Stimulated activated CD8-positive, alpha-beta memory T cell treated with anti-CD3 and anti-CD28 coated beads, Interleukin-4, amount 100 ng/mL, for 4 hours (primary cell): Measurements from ENCODE around the gene LRRC8D.

Source experiments
- DNase-seq, 2 donors: peaks; one replicate each; pipeline ENCODE4 v3.0.0-alpha.2; 2020; ENCODE audit warnings: low read depth in 2 of 2, low spot score in 1 of 2

LRRC8D gene

GRCh38 chr1:89866568-89866967 is 45.7 kb downstream of the LRRC8D start:
- DNase-seq: no peak

DNA sequence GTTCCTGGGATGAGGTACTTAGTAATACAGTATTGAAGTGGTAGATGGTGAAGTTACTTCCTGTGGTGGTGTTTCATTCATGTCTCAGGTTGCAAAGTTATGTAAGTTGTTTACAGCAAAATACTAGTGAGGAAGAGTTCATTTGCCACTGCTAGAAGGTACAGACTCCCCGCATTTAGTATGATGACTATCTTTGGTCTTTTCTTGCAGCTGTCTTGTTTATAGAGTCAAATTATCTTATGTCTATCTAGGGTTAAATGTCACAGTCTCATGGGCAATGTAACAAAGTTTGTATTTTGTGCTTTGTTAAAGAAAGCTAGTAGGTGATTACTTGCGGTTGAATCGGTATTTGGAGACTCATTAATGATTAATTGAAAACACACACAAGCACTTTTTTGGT is 50.2 kb downstream of the LRRC8D start:
- no peak for DNase-seq

DNA sequence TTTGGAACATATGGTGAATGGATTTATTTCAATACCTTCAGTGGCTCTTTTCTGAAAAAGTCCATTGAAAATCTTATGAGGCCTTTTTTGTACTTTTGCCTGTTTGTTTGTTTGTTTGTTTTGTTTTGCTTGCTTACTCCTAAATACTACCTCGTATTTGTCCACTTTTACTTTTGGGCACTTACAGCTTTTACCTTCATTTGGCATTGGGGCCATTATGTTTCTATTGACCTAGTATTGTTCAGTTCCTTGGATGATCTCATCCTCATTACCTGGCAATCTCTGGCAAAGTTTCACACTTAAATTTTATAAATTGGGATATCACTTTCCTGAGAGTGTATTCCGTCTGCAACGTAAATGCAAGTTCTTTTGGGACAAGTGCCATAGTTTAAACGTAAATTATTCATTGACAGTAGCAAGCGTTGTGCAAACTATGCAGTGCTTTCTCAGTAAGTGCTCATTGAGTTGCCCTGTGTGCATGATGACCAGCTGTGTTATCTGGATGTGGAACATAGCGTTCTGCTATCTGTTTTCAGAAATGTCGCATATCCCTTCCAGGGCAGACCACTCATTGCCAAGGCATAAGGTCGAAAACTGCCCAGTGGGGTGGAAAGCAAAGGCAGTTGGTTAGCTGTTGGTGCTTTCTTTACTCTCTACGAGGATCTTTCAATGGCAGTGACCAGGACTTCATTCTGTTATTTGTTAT is 51.1 kb downstream of the LRRC8D start:
- DNase-seq: no peak

GRCh38 chr1:89872567-89872966 is 51.7 kb downstream of the LRRC8D start:
- no peak for DNase-seq

GRCh38 chr1:89873288-89873687 is 52.5 kb downstream of the LRRC8D start:
- no peak for DNase-seq

GRCh38 chr1:89873770-89874169 is 52.9 kb downstream of the LRRC8D start:
- DNase-seq: no peak

DNA sequence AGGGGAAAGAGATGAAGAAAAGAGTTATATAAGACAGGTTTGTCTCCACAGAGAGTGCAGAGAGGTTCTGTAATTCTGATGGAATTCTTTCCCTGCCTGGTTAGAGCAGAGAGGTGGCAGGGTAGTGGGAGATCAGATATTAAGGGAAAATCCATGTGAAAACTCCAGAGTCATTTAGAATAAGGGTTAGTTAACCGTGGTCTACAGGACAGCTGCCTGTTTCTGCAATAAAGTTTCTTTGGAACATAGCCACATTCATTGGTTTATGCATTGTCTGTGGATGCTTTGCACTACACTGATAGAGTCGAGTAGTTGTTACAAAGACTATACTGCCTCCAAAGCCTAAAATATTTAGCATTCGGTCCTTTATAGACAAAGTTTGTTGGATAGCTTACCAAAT is 55.6 kb downstream of the LRRC8D start:
- no peak for DNase-seq

DNA sequence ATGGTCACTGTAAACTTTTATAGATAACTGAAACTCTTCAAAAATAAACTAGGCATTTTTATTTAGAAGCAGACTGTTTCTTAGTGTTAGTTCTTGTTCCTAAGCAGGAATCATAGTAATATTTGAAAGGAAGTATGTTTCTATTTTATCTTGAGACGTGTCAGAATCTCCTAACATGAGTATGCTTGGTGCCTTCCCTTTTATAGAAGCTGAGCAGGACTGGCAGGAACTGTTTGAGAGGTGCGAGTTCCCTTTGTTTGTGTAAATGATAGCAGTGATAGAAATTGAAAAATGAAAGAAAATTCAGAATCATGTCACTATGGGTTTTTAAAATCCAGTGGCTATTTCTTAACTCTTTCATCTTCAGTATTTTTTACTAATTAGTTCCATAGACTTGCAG is 56.9 kb downstream of the LRRC8D start:
- no peak for DNase-seq

DNA sequence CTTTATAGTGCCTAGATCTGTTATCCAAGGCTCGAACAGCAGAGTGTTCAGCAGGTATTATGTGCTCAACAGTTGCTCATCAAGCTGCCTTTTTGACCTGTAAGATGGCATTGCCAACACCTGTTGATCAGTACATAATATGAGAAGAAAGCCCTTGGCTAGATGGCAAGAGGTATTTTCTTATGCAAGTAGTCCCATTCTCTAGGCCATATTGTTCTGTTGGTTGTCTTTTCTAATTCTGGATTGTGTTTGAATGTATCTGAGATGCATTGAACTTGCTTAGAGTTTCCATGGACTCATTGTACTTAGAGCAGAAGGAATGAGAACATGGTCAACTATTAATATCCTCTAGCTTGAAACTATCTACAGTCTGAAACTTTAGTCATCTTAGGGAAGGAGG is 57.4 kb downstream of the LRRC8D start:
- DNase-seq: no peak

- no peak for DNase-seq
Observed at GRCh38 chr1:89880679-89881078, 59.8 kb downstream of the LRRC8D start.

- DNase-seq: no peak
Observed at GRCh38 chr1:89881415-89882058, 60.7 kb downstream of the LRRC8D start.

DNA sequence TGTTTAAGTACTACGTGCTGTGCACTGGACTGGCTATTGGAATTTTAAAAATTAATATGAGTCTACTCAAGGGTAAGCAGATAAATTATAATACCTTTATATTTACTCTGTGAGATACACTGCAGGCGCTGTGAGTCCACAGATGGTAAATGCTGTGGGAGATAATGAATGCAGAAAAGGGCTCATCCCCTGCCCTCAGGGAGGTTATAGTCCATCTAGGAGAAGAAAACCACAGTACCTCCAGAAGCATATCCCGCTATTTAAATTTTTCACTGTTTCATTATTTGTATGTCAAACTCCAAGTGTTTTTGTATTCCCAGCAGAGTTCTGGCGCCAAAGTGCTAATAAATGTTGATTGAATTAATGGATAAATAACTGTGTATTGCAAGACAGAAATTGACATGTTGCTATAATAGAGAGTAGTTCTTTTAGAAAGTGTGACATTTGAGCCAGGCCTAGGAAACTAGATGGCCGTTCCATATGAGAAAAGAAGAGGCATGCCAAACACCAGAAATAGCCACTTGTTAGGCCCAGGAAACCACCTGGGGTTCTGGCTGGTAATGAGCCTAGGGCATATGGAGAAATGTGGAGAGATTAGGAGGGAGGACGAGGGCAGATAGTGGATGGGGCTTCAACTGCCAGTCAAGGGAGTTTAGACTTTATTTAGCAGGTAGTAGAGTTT is 61.7 kb downstream of the LRRC8D start:
- DNase-seq: no peak

- no peak for DNase-seq
Observed at GRCh38 chr1:89883030-89883379, 62.2 kb downstream of the LRRC8D start.

GRCh38 chr1:89884718-89885596 is 64.1 kb downstream of the LRRC8D start:
- no peak for DNase-seq

GRCh38 chr1:89887270-89887669 is 66.4 kb downstream of the LRRC8D start:
- no peak for DNase-seq

- DNase-seq: no peak
Observed at GRCh38 chr1:89887713-89888112, 66.9 kb downstream of the LRRC8D start.

GRCh38 chr1:89888480-89889322 is 67.9 kb downstream of the LRRC8D start:
- no peak for DNase-seq

- DNase-seq: no peak
Observed at GRCh38 chr1:89889323-89889615, 68.4 kb downstream of the LRRC8D start.

DNA sequence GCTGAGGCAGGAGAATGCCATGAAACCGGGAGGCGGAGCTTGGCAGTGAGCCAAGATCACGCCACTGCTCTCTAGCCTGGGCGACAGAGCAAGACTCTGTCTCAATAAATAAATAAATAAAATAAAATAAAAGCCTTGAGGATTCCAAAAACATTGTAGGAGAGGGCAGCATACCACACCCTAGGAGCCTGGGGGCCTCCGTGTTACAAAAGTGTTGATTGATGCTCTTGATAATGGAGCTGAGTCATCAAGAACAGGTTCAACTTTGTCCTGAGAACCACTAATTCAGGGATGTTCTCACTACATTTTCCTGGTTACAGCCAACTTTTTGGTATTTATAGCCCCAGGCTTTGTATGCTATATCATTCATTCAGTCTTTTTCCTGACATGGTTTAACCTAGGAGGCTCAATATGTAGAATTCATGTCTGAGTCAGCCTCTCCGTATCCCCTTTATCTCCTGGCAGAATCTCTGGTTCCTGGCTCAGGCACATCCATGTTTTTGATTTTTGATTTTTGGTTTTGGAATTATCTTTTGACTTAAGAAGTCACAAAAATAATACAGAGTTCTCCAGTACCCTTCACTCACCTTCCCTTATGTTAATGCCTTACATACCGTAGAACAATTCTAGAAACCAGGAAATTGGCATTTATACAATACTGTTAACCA is 69.4 kb downstream of the LRRC8D start:
- DNase-seq: no peak

DNA sequence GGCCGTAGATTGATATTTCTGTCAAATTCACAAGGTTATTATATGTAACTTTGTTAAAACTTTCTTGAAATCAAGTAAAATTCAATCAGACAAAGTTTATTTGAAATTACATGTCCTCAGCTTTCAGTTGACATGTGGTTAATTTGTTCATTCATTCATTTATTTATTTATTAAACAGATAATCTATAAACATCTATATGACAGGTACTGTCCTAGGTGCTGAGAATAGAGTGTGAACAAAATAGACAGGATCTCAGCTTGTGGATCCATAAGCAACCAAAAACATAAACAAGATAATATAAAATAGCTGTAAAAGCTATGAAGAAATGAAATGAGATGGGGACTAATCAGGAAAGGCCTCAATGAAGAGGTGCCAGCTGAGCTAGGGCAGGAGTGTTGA is 72.0 kb downstream of the LRRC8D start:
- no peak for DNase-seq
